ENCODE measurements around the gene CNOT10.

The CNOT10 gene

DNA sequence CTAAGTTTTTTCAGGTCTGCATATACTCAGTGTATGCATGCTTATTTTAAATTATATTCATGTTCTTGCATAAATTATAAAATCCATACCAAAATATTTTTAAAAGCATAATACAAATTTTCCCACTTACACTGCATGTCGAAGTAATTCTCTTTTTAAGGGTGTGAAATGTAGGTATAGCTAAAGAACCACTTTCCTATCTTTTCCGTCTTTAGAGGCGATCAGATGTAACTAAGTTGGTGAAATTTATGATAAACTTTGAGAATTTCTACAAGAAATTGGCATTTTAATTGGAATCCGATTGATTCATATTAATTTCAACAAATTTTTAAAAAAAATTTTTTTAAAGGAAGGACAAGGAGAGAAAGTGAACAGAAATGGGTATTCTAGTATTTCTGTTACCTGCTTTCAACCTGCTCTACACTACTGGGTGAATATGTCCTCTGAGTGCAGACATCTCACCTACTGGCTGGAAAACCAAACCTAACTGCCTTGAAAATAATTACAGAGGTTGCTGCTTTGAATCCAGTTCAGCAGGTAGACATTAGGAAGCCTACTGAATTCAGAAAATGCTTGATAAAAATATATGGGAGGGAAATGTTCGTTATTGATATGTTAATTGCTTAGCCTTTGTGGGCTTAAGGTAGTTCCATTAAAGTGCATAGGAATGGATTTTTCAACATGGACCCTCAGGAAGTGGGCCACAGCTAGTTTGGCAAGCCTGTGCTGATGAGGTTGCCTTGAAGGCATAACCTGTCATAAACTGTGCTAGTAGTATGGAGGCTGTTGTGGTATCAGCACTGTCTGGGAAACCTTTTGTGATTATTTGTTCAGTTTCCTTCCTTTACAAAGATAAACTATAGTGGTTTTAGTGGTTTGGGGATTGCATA lies 137.9 kb downstream of the CNOT10 start:
- TF ChIP-seq GATA1 (IDR thresholded peaks at IDR 0.05; ENCODE audit: low read depth, low read length) (no peak), POLR2A (IDR thresholded peaks at IDR 0.05; ENCODE audit: low read length) (no peak)
- DNase-seq: no peak

Measured in erythroblast (primary cell).